ENCODE results near the gene SERPINB4. TPM values are rescaled to one million over a fixed set of nuclear protein-coding genes. Genes with fewer than 3 reads are reported as not detected.

The SERPINB4 gene
- total and polyA plus RNA-seq, 2 experiments from 2014 or later = not detected

DNA sequence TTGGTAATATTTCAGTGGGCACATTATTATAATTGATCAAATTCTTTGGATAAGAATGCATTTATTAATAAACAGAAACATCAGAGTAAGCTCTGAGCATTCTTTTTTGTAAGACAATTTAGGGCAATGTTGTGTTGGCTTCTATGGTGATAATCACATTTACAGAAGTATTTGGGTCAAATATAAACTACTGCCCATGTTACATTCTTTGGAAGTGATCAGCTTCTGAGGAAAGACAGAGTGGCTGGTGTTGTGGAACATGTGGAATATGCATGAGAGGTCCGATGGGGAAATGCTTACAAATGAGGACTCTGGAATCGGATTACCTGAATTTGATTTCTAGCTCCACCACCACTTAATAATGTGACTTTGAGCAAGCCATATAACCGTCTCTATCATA, 37.5 kb downstream of the SERPINB4 start:
- H3K79me2 ChIP-seq = no peaks in the 10 kb centered on the region
- H4K20me1 ChIP-seq (ENCODE audit: insufficient read depth, poor library complexity, severe bottlenecking) = no peaks in the 10 kb centered on the region
- H3K27me3 ChIP-seq = no peaks in the 10 kb centered on the region
- H3K9me2 ChIP-seq (replicated peaks; ENCODE audit: insufficient read depth) = no peaks in the 10 kb centered on the region
- no peak overlapping the region for H3K4me3 ChIP-seq
- H3K36me3 ChIP-seq (replicated peaks; ENCODE audit: insufficient read depth, low read depth) = no peaks in the 10 kb centered on the region
- no peaks in the 10 kb centered on the region for H3K4me1 ChIP-seq (ENCODE audit: insufficient read depth)
- no peak for DNase-seq (ENCODE audit: low spot score)
- no peak overlapping the region for H3K27ac ChIP-seq
- 87% methylated on average over 3 of the region's 3 CpGs for WGBS (ENCODE audit: low lambda C conversion rate, missing lambda C conversion rate)
- TF ChIP-seq EZH2 (IDR thresholded peaks at IDR 0.05; ENCODE audit: borderline replicate concordance) (no peak), EZH2phosphoT487 (IDR thresholded peaks at IDR 0.05; ENCODE audit: low read depth, severe bottlenecking, unreplicated experiment) (no peak)
- TF ChIP-seq, protein P1, sequence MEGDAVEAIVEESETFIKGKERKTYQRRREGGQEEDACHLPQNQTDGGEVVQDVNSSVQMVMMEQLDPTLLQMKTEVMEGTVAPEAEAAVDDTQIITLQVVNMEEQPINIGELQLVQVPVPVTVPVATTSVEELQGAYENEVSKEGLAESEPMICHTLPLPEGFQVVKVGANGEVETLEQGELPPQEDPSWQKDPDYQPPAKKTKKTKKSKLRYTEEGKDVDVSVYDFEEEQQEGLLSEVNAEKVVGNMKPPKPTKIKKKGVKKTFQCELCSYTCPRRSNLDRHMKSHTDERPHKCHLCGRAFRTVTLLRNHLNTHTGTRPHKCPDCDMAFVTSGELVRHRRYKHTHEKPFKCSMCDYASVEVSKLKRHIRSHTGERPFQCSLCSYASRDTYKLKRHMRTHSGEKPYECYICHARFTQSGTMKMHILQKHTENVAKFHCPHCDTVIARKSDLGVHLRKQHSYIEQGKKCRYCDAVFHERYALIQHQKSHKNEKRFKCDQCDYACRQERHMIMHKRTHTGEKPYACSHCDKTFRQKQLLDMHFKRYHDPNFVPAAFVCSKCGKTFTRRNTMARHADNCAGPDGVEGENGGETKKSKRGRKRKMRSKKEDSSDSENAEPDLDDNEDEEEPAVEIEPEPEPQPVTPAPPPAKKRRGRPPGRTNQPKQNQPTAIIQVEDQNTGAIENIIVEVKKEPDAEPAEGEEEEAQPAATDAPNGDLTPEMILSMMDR (IDR thresholded peaks at IDR 0.05; ENCODE audit: poor library complexity) = no peak
- H3K9me3 ChIP-seq (ENCODE audit: low read depth) = no peaks in the 10 kb centered on the region
- H2AFZ ChIP-seq = no peak overlapping the region
- no peak overlapping the region for H3K4me2 ChIP-seq

DNA sequence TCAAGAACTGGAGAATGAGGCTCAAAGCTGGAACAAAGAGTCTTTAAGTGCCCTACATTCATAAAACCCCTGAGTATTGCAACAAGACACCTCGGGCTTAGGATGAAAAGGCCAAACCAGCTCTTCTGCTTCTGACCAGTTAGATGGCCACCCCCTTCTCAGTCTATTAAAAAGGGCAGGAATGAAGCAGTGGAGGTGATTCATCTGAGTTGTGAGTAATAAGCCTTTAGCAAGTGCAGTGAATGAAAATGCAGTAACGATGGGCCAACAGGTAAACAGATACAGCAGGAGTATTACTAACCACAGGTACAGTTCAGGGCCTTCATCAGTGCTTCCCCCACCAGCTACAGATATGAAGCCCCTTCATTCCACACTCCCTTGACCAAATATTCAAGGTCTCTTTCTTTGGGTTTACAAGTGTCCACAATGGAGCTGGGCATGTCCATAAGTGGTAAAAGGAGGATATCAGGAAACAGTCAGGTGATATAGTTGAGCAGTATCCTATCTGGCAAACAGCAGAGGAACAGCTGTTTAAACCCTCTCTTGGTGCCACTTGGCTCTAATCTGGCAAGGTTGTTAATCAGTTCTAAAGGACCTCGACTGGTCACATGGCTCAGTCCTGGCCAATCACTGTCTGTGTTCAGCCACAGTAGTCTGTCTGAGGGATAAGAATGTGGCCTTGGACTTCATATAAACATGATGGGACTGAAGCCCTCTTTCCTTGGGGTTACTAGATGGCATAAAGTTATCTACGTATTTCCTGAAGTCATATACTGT, 39.1 kb downstream of the SERPINB4 start:
- no peaks in the 10 kb centered on the region for H3K4me1 ChIP-seq (ENCODE audit: insufficient read depth)
- 79% methylated on average over 4 of the region's 4 CpGs for WGBS (ENCODE audit: low lambda C conversion rate, missing lambda C conversion rate)

DNA sequence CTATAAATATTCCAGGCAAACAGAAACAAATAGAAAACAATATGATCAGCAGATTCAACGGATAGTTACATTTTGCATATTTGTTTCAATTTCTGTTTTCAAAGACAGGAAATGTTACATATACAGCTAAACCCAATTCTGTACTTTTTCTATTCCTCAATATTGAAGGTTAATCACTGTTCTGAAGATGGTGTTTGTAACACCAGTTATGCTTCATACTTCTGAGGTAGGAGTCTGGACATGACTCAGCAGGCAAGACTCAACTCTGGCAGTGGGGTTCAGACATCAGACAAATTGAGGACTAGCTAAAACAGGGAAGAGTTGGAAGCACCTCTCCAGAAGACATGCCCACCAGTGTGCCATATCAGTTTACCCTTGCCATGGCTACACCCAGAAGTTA, 40.3 kb downstream of the SERPINB4 start:
- Histone ChIP-seq H3K9me2 (replicated peaks; ENCODE audit: insufficient read depth) (no peaks in the 10 kb centered on the region), H3K4me3 (no peak overlapping the region), H2AFZ (no peak overlapping the region), H4K20me1 (ENCODE audit: insufficient read depth, poor library complexity, severe bottlenecking) (no peaks in the 10 kb centered on the region), H3K79me2 (no peaks in the 10 kb centered on the region), H3K27ac (no peak overlapping the region), H3K4me1 (ENCODE audit: insufficient read depth) (no peaks in the 10 kb centered on the region), H3K4me2 (no peak overlapping the region), H3K36me3 (replicated peaks; ENCODE audit: insufficient read depth, low read depth) (no peaks in the 10 kb centered on the region), H3K9me3 (ENCODE audit: low read depth) (no peaks in the 10 kb centered on the region), H3K27me3 (no peaks in the 10 kb centered on the region)
- no peak for DNase-seq (ENCODE audit: low spot score)
- 49% methylated on average over 1 of the region's 1 CpG for WGBS (ENCODE audit: low lambda C conversion rate, missing lambda C conversion rate)
- TF ChIP-seq EZH2 (IDR thresholded peaks at IDR 0.05; ENCODE audit: borderline replicate concordance) = no peak
- TF ChIP-seq, protein P1 (IDR thresholded peaks at IDR 0.05; ENCODE audit: poor library complexity) = no peak
- no peak for TF ChIP-seq EZH2phosphoT487 (IDR thresholded peaks at IDR 0.05; ENCODE audit: low read depth, severe bottlenecking, unreplicated experiment)

More for the DNA sequence above, 39.1 kb downstream of the SERPINB4 start:
- no peak for DNase-seq (ENCODE audit: low spot score)
- Histone ChIP-seq H3K36me3 (replicated peaks; ENCODE audit: insufficient read depth, low read depth) (no peaks in the 10 kb centered on the region), H3K27me3 (no peaks in the 10 kb centered on the region), H2AFZ (no peak overlapping the region), H4K20me1 (ENCODE audit: insufficient read depth, poor library complexity, severe bottlenecking) (no peaks in the 10 kb centered on the region), H3K4me2 (no peak overlapping the region), H3K27ac (no peak overlapping the region), H3K9me3 (ENCODE audit: low read depth) (no peaks in the 10 kb centered on the region), H3K79me2 (no peaks in the 10 kb centered on the region), H3K9me2 (replicated peaks; ENCODE audit: insufficient read depth) (no peaks in the 10 kb centered on the region), H3K4me3 (no peak overlapping the region)
- TF ChIP-seq EZH2phosphoT487 (IDR thresholded peaks at IDR 0.05; ENCODE audit: low read depth, severe bottlenecking, unreplicated experiment) (no peak), EZH2 (IDR thresholded peaks at IDR 0.05; ENCODE audit: borderline replicate concordance) (no peak)
- TF ChIP-seq, protein P1 (IDR thresholded peaks at IDR 0.05; ENCODE audit: poor library complexity) = no peak
